Stimulated activated CD4-positive, alpha-beta T cell treated with anti-CD3 and anti-CD28 coated beads, TNF-alpha, amount 100 ng/mL, for 4 hours (primary cell): Measurements from ENCODE around the gene ZGLP1.

Experiments used
- DNase-seq, 3 experiments: peaks; one replicate each; pipeline ENCODE4 v3.0.0-alpha.2; 2020; ENCODE audit warnings: low read depth in 3 of 3

ZGLP1 gene

DNA sequence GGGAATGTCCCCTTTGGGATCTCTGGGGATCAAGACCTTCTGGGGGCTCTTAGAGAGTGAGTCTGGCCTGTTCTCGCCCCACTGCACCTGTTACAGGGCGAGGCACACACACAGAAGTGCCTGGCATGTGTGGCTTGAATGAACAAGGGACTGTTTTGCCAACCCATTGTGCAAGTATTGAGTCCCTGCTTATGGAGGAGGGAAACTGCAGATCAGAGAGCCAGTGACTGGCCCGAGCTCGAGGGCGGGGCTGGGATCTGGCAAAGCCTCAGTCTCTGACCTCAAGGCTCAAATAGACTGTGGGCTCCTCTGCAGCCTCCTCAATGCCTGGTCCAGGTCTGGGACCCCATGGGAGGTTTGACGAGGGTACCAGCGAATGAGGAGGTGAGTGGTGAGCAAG is 18.2 kb upstream of the ZGLP1 start:
- DNase-seq = no peak

DNA sequence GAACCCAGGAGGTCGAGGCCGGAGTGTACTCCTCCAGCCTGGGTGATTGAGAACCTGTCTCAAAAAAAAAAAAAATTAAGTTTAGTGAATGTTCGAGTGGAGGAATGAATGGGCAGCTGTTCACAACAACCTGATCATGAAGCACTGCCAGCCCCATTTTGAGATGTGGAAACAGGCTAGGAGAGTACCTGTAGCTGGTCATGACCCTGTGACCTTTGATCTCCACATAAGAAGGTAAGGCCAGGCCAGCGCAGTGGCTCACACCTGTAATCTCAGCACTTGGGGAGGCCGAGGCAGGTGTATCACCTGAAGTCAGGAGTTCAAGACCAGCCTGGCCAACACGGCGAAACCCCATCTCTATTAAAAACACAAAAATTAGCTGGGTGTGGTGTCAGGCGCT is 16.1 kb upstream of the ZGLP1 start:
- no peak for DNase-seq

DNA sequence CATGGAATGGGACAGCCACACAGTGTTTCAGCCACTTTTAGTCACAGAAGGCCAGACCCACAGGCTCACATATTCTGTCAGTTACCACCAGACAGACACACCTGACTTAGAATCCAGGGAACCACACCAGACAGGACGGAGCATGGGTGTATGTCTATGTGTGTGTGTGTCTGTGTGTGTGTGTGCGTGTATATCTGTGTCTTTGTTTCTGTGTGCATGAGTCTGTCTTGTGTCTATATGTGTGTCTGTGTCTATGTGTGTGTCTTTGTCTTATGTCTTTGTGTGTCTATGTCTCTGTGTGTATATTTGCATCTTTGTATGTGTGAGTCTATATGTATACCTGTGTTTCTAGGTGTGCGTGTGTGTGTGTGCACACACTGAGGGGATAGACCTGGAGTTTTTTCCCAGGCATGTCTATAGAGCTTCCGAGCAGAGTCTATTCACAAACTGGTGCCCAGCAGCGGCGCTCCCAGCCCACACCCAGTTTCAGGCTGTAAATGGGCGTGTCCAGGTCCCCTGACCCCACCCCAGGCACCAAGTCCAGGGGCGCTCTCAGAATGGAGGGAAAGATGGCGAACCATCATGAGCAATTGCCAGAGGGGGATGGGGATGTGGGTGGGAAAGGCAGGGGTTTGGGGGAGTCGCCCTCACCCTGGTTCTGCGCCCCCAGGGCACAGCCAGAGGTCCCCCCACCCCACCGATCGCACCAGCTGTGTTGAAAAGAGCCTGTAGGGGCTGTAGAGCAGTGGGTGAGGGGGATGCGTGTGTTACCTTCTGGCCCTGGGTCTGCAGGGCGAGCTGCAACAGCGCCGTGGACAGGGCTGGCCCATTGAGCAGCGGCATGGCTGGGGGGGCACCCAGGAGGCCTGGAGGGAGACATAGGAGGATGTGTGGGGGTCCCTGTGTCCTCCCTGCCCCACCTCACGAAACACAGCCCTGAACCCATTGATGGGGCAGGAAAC is 12.5 kb upstream of the ZGLP1 start:
- no peak for DNase-seq

DNA sequence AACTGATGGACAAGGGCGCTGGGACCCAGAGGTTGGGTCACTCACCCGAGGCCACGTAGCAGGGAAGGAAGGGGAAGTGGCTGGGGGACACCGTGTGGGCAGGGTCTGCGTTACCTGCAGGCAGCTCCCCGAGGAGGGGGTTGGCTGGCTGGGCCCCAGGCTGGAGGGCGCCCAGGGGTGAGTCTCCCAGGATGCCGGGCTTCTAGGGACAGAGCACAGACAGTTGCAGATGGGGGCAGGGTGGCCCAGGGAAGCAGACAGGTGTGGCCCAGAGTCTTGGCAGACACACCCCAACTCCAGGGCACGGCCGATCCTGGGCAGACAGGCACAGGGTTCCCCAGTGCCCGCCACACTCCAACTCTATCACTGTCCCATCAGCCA is 11.8 kb upstream of the ZGLP1 start:
- no peak for DNase-seq

DNA sequence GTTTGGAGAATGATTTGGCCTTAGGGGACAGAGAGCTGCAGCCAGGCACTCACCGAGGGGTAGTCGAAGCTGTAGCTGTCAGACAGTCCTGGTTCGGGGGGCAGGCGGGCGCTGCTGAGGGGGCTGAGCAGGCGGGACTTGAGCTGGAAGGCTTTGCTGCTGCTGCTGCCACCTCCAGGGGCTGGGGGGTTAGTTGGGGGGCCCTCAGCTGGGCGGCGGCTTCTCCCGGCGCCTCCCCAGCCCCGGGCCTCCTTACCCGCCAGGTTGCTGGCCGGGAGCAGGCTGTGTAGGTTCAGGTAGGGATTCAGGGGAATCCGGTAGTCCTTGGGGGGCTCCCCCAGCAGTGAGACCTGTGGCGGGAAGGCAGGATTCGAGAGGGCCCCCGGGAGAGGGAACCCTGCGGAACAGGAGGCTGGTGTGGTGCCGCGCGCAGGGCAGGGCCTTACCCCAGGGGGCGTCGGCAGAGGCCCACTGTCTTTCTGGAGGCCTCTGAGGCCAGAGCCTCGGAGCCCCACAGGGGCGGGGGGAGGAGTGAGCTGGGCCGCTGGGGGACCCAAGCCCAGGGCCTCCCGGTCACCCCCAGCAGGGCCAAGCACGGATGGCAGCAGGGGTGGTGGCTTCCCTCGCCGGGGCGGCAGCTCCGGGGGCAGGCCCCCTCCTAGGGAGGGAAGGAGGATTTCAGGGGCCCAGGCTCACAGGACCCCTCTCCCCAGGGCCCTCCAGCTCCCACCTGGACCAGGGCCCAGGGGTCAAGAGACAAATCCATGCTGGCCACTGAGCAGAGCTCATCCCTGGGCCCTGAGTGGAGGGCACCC is 11.2 kb upstream of the ZGLP1 start:
- DNase-seq = no peak

DNA sequence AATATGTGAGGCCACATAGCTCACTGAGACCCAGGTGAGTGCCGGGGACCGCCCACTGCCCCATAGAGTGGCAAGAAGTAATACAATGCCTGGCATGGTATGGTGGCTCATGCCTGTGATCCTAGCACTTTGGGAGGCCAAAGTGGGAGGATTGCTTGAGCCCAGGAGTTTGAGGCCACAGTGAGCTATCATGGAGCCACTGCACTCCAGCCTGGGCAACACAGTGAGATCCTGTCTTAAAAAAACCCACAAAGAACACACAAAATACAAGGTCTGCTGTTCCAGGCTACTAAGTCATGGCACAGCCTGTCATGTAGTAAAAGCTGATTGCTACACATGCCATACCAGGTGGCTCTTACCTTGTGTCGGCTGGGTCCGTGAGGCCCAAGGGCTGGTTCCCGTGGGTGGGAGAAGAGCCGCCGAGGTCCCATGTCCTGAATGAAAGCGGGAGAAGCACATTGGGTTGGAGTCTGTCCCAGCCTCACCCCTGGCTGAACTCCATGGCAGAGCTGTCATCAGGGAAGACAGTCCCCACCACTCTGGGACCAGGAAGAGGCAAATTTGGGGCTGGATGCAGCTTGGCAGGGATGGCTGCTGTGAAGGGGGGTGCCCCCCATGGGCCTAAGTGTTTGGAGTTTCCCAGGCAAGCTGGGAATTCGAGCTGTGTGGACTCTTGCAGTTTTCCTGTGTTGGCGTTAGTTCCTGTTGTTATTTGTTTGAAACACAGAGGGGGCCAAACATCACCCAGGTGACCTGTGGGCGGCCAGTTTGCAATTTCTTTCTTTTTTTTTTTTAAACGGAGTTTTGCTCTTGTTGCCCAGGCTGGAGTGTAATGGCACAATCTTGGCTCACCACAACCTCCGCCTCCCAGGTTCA is 9.4 kb upstream of the ZGLP1 start:
- no peak for DNase-seq

DNA sequence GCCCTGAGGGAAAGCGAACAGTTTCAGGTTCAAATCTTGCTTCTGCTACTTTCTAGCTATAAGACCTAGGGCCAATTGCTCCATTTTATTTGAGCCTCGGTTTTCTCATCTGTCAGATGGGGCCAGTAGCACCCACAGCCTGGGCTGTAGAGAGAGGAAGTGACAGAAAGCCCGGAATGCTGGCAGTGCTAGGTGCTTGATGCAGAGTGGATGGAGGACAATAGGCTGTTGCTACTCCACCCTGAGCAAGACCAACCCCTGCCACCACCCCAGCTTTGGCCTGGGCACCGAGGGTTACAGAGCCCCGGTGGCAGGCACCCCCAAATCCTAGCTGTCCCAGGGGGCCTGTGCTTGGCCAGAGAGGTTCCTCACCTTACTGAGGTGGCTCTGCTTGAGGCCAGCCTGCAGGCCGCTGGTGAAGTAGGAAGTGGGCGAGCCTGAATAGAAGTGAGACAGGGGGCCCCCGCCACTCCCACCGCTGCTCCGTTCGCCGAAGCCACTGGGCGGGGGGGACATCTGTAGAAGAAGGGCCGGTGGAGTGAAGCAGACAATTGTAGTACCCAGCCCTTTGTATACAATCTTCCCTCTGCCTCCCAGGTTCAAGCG is 8.3 kb upstream of the ZGLP1 start:
- no peak for DNase-seq

DNA sequence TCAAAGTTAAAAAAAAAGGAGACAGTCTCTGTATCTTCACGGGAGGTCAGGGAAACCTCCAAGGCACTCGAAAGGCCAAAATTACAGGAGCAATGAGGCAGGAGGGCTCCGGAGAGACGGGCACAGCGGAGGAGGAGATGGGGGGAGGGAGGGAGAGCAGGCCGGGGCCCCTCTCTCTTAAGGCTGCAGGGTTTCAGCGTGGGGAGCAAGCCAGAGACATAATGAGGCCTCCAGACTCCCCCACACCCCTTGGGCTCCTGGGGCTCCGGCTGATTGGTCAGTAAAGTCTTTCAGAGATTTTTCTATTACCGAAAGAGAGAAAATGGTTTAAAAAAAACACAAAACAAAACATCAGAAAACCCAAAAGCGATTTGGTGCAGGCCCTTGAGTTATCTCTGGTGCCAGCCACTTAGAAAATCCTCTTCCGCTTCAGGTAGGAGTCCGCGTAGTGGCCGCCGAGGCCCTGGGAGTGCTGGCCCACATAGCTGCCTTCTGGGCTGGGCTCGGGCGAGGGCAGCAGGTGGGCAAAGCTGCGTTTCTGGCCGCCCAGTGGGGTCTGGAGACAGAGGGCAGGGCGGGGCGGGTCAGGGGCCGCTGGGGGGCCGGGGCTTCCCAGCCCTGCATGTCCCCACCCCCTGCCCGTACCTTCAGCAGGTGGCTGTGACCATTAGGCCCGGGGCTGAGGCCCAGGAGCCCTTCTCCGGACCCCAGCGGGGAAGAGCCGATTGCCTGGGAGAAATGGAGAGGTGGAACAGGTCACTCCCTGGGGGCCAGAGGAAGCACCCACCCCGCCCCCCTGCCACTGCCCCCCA is 7.6 kb upstream of the ZGLP1 start:
- DNase-seq = no peak

DNA sequence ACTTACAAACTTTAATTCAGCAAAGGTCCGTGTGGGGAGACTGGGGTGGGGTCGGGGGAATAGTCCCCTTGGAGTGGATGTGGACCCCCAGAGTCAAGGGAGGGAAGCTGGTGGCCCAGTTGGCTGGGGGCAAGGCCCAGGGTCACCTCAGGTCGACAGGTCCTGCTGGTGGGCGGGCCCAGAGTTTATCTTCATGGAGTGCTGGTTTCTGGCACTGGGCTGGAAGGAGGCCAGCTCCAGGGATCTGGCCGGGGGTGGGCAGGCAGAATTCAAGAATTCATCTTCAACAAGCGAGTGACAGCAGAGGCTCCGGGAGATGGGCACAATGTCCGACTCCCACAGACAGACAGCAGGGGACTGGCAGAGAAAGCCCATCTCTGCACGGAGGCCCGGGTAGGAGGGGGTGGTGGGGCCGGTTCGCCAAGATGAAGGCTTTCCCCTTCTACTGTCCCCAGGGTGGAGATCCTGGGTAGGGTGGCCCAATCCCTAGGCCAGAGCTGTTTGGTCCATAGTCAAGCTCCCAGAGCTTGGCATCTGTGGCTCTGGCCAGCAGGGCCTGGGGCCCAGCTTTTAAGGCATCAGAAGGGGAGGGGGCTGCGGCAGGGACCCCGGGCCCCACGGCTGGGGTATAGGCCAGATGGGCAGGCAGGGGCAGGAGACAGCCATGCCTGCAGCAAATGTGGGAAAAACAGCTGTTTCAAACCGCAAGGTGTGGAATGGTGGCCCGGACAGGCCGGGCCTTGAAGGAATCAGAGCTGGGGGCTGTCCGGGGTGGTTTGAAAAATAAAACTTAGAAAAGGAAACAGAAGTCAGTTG is 6.8 kb upstream of the ZGLP1 start:
- DNase-seq = no peak

DNA sequence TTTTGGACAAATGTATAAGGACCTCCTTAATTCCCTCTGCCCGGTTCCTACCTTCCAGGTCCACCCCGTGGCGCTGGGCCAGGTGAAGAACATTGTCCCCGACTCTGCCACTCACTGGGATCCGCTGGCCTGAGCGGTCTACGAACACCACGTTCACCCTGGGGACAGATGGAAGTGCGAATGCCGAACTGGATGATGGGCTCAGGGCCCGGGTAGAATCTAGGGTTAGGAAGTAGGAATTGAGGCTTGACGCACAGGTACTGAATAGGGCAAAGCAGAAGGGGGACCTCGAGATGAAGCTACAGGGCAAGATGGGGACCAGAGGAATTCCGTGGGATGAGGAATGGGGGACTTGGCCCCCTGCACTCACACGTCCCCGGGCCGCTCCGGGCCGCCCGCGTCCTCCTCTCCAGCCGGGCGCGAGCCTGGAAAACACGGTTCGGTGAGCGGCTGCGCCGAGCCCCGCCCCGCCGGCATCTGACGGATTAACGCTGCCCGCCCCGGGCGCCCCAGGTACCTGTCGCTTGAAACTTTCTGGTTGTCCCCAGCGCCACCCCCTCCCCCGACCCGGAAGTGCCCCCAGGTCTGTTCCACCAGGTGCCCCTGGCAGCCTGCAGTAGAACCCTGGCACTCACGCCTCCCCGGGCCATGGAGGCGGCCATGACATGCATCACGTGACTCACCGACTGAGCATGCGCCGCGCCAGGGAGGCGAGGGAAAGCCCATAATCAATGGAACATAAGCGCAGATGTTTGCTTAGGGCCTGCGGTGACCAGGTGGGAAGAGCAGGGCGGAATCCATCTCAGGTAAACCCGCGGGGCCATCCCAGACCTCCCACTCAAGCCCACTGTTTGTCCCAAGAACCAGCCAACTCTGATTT is 6.0 kb upstream of the ZGLP1 start, which contains the start of gene FDX2:
TSS of gene FDX2 (minus strand) at position 681 of the 880 bp plus-strand sequence. CDS start at position 662, 19 bp downstream.
- DNase-seq = peak; percentile 85 to 96 (median 91)

DNA sequence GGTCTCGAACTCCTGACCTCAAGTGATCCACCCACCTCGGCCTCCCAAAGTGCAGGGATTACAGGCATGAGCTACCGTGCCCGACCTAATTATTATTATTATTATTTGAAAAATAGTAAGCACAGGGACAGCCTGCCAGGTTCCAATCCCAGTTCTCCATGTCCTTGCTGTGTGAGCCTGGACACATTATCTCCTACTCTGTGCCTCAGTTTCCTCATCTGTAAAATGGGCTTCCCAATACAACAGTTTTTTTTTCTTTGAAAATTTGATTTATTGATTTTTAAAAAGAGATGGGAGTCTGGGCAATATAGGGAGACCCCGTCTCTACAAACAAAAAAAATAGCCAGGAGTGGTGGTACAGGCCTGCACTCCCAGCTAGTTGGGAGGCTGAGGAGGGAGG is 3.3 kb downstream of the ZGLP1 start:
- DNase-seq = no peak

DNA sequence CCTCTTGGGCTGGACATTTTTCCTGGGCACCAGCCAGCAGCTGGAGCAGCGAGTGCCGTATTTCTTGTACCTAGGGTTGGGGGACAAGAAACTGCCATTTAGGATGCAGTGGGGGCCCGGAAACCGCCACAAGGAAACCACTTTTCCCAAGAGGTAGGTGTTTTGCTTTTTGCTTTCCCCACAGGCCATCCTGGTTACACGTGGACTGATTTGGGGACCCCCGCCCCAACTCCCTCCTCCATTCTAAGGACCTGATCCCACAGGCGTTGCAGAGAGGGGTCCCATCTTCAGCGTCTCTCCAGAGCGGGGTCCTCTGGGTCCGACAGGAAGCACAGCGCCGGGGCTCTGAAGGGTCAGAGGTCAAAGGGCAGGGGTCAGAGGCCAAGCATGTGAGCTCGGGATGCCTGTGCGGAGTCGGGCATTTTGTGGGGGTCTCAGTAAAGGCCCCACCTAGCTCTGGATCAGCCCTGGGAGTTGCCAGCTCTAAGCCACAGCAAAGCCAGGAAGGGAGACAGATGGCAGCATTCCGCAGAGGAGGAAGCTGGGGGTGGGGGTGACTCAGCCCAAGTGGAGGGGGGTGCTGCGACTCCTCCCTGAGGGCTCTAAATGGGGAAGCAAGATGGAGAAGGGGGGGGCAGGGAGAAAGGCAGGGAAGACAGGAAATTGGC is 4.3 kb downstream of the ZGLP1 start:
- DNase-seq = no peak

DNA sequence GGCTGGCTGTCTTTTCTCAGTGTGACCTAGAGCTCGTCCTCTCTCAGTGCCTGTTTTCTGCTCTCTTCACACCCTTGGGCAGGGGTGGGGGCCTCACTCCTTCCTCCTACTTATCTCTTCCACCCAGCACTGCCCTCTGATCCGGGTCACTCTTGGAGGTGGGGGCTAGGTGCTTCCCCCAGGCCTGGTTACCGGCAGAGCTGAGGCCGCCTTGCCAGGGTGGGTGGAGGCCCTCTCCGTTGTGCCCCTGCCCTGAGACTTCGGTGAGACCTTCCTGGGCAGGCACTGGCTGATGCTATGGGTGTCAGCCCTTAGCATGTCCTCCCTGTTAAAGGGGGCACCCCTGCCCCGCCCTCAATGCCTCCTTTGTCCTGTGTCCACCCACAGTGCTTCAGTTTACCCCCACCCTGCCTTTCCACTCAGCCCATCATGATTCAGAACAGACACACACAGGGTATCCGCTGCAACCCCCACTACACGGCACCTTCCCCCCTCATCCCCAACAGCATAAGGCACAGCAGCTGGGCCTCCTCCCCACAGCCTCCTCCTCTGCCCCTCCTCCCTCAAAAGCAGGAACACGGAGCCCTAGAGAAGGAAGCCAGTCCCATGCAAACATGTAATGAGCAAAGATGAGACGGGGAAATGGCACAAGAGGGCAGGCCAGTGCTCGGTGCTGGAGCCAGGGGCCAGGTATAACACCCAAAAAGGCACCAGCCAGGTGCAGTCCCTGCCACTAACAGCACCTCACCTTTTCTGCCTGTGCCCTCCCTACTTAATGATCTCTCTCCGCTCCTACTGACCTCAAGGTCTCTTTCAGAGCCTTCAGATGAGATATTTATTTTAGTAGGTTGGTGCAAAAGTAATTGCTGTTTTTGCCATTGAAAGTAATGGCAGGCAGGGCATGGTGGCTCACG is 9.8 kb downstream of the ZGLP1 start:
- no peak for DNase-seq

DNA sequence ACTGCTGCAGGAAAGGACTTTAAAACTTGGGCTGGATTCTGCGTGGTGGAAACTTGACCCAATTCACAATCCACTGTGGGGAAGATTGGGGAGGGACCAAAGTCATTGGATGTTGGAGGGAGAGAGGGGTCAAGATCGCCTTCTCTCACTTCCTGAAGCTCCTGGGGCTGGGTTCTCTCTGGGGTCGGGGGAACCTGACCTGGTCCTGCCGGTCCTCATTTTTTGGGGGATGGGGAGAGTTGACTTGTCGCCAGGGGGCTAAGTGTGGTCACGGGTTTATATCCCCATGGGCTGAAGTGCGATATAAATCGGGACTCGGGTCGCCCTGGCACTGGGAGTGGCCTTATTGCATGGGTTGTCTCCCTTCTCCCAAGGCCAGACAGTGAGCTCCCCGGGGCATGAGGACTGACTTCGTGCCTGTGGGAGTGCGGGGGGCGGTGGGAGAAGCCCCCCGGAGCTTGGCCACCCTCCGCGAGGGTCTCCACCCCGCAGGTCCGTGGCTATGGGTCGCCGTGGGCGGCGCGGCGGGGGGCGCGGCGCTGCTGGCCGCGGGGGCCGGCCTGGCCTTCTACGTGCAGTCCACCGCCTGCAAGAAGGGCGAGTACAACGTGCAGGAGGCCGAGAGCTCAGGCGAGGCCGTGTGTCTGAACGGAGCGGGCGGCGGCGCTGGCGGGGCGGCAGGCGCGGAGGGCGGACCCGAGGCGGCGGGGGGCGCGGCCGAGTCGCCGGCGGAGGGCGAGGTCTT is 13.6 kb downstream of the ZGLP1 start:
- DNase-seq = no peak

DNA sequence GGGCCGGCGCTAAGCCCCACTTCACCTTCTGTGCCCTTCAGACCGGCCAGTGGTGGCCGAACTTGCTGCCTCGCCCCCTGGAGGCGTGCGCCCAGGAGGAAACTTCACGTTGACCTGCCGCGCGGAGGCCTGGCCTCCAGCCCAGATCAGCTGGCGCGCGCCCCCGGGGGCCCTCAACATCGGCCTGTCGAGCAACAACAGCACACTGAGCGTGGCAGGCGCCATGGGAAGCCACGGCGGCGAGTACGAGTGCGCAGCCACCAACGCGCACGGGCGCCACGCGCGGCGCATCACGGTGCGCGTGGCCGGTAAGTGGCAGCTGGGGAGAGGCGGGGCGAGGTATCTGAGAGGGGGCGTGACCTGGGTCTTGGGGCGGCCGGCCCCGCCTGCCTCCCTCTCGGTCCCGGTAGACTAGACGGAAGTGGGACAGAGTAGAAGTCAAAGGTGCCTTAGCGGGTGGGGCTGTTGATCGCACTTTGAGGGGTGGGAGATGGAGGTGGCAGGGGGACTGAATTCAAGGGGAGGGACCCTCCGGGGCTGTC is 14.2 kb downstream of the ZGLP1 start:
- peak; percentile 30 to 50 (median 50) for DNase-seq

DNA sequence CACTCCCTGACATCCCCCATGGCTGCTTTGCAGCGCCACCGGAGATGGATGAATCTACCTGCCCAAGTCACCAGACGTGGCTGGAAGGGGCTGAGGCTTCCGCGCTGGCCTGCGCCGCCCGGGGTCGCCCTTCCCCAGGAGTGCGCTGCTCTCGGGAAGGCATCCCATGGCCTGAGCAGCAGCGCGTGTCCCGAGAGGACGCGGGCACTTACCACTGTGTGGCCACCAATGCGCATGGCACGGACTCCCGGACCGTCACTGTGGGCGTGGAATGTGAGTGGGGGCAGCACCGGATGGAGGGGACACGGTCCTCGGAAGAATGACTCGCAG is 15.3 kb downstream of the ZGLP1 start:
- DNase-seq = no peak
